NB4 (cell line): Measurements from ENCODE around the gene RBM39.

Experiments used
- CTCF ChIP-seq: IDR thresholded peaks from one replicate; pipeline ENCODE4 v1.5.1; 2012; ENCODE audit warnings: low read depth, low read length
- MYC ChIP-seq: IDR thresholded peaks from 2 replicates; pipeline ENCODE4 v1.6.1; 2011; ENCODE audit warnings: low read depth, low read length
- POLR2A ChIP-seq: IDR thresholded peaks from 2 replicates; pipeline ENCODE4 v1.6.1; 2011; ENCODE audit warnings: mild to moderate bottlenecking; ENCODE audit not compliant: insufficient read length; ENCODE audit errors: extremely low read depth

GRCh38 chr20:35791097-35791496 lies 49.0 kb upstream of the RBM39 start:
- TF ChIP-seq CTCF = no peak
- no peak for TF ChIP-seq POLR2A
- TF ChIP-seq MYC = no peak
